ENCODE results near the gene PPARGC1A.

- TF ChIP-seq MAX (IDR thresholded peaks at IDR 0.05) (no peak), KLF13 (CRISPR knock-in tag; IDR thresholded peaks at IDR 0.05) (no peak), MYNN (CRISPR knock-in tag; IDR thresholded peaks at IDR 0.05; ENCODE audit: low read depth) (no peak), POLR2G (IDR thresholded peaks at IDR 0.05; ENCODE audit: low read depth, low read length) (no peak), SMAD3 (CRISPR knock-in tag; IDR thresholded peaks at IDR 0.05) (no peak), BATF2 (CRISPR knock-in tag; IDR thresholded peaks at IDR 0.05) (no peak), POLR2AphosphoS5 (IDR thresholded peaks at IDR 0.05; ENCODE audit: low read depth, low read length) (no peak), FOXK2 (IDR thresholded peaks at IDR 0.05) (no peak), PBX3 (CRISPR knock-in tag; IDR thresholded peaks at IDR 0.05; ENCODE audit: borderline replicate concordance) (no peak), EP300 (IDR thresholded peaks at IDR 0.05; ENCODE audit: low read depth in 2 of 2, low read length in 2 of 2) (no peak), EP300 (CRISPR knock-in tag; IDR thresholded peaks at IDR 0.05; ENCODE audit: borderline replicate concordance) (no peak), RFX5 (IDR thresholded peaks at IDR 0.05; ENCODE audit: low read depth, low read length) (no peak), POLR2A (IDR thresholded peaks at IDR 0.05; ENCODE audit: insufficient read depth in 1 of 2, low read depth in 2 of 2, low read length in 2 of 2) (no peak)
Observed at GRCh38 chr4:23920296-23920695, 30.4 kb upstream of the PPARGC1A start.

Measured in HepG2 (cell line).